Muscle of leg (tissue), 11 donors: ENCODE results near the gene ZNF835. TPM values are rescaled to one million over a fixed set of nuclear protein-coding genes. Genes with fewer than 3 reads are reported as not detected.

Experiments used
- DNase-seq: peaks from one replicate; pipeline ENCODE4 v3.0.0; 2013
- H3K27ac ChIP-seq: one replicate; pipeline ENCODE4 v1.5.1; 2013; ENCODE audit warnings: mild to moderate bottlenecking, low read length, control low read depth
- H3K27me3 ChIP-seq: one replicate; pipeline ENCODE4 v1.6.1; 2013; ENCODE audit warnings: low read length; ENCODE audit not compliant: control insufficient read depth, insufficient read depth
- H3K36me3 ChIP-seq: one replicate; pipeline ENCODE4 v1.6.1; 2013; ENCODE audit warnings: low read length; ENCODE audit not compliant: control insufficient read depth, insufficient read depth
- H3K4me1 ChIP-seq: one replicate; pipeline ENCODE4 v1.6.1; 2013; ENCODE audit warnings: low read length; ENCODE audit not compliant: control insufficient read depth, insufficient read depth
- H3K4me3 ChIP-seq: one replicate; pipeline ENCODE4 v1.5.1; 2013; ENCODE audit warnings: low read length, control low read depth
- H3K9me3 ChIP-seq: replicated peaks from 2 replicates; pipeline ENCODE4 v1.6.1; 2013; ENCODE audit warnings: low read depth, low read length; ENCODE audit not compliant: control insufficient read depth
- WGBS: methylation state at CpG from one replicate; pipeline ENCODE4 v1.1.5; 2013; ENCODE audit warnings: missing lambda C conversion rate; ENCODE audit not compliant: insufficient coverage; 5-methylcytosine and 5-hydroxymethylcytosine counted together
- polyA plus RNA-seq, 8 donors: library from polyadenylated mRNA; unstranded; fragments of 120-200 nt; gene quantifications; one replicate each; pipeline versions ENCODE4 v1.2.1 to v1.2.3, GENCODE V29; 2013; ENCODE audit warnings: inconsistent platforms in 1 of 8, low replicate concordance in 1 of 8; ENCODE audit not compliant: insufficient read length in 8 of 8, insufficient read depth in 1 of 8
- total RNA-seq: library from RNA; stranded (reverse); fragments of 120-200 nt; gene quantifications from one replicate; pipeline ENCODE4 v1.2.4, GENCODE V29; 2013

Gene ZNF835
- total and polyA plus RNA-seq, 9 donors, result 1.7 to 4.1 (median 3.6) TPM

DNA sequence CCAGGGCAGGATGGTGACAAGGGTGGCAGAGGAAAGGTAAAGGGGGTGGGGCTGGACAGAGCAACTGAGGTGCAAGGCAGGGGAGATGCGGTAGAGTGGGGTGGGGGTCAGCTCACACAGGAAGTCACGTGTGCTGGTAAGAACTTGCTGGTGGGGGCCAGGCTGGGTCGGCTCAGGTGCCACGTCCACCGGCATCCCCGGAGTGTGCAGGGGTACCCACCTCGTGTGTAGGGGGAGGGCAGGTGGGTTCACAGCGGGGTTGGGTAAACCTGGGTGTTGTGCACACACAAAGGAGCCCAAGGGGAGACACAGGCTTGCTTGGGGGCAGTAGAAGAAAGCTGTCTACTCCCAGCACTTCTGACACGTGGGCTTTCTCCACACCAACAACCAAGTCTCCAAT, 2.9 kb downstream of the ZNF835 start:
- H3K4me1 ChIP-seq, result peaks cover 11% of the 10 kb centered on the region
- DNase-seq, result no peak
- 98% methylated on average over 7 of the region's 9 CpGs for WGBS
- peaks cover 11% of the 10 kb centered on the region for H3K36me3 ChIP-seq
- H3K27ac ChIP-seq, result no peak overlapping the region
- no peak overlapping the region for H3K4me3 ChIP-seq
- no peaks in the 10 kb centered on the region for H3K27me3 ChIP-seq
- no peaks in the 10 kb centered on the region for H3K9me3 ChIP-seq

DNA sequence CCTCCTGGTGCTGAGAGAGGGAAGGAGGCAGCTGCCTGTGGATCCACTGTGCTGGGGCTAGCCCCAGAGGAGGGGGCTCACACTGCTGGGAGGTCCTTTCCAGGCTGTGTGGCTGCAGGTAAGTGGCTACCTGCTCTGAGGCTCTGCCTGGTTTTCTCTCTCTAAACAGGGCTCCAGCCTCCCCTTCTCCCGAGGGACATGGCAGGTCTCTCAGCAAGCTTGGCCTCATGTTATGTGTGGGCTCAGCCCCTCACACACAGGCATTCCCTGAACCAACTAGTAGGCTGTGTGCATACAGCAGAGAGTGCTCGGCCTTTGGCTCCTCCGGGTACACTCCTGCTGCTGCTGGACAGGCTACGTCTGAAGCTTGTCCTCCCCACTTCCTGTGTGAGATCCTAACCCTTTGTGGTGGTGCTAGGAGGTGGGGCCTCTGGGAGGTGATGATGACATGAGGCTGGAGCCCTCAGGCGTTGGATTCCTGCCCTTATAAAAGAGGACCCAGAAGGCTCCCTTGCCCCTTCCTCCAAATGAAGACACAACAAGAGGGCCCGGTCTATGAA, 4.2 kb downstream of the ZNF835 start:
- no peak overlapping the region for H3K27ac ChIP-seq
- H3K4me1 ChIP-seq, result peaks cover 11% of the 10 kb centered on the region
- no peak for DNase-seq
- no peak overlapping the region for H3K4me3 ChIP-seq
- no peaks in the 10 kb centered on the region for H3K27me3 ChIP-seq
- H3K36me3 ChIP-seq, result peaks cover 19% of the 10 kb centered on the region
- no peaks in the 10 kb centered on the region for H3K9me3 ChIP-seq
- WGBS, result 52% methylated on average over 2 of the region's 6 CpGs

DNA sequence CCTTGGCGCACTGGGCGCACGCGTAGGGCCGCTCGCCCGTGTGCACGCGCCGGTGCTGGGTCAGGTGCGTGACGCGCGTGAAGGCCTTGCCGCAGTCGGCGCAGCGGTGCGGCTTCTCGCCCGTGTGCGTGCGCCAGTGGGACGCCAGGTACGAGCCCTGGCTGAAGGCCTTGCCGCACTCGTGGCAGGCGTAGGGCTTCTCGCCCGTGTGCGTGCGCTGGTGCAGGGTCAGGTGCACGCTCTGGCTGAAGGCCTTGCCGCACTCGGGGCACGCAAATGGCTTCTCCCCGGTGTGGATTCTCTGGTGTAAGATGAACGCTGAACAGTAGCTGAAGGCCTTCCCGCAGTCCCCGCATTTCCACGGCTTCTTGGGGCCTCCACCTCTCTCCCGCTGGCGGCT, 7.0 kb downstream of the ZNF835 start:
- no peaks in the 10 kb centered on the region for H3K4me1 ChIP-seq
- H3K36me3 ChIP-seq, result peaks cover 24% of the 10 kb centered on the region
- DNase-seq, result no peak
- 75% methylated on average over 43 of the region's 43 CpGs for WGBS
- H3K27ac ChIP-seq, result no peak overlapping the region
- peaks cover 7% of the 10 kb centered on the region for H3K9me3 ChIP-seq
- H3K4me3 ChIP-seq, result no peak overlapping the region
- no peaks in the 10 kb centered on the region for H3K27me3 ChIP-seq

DNA sequence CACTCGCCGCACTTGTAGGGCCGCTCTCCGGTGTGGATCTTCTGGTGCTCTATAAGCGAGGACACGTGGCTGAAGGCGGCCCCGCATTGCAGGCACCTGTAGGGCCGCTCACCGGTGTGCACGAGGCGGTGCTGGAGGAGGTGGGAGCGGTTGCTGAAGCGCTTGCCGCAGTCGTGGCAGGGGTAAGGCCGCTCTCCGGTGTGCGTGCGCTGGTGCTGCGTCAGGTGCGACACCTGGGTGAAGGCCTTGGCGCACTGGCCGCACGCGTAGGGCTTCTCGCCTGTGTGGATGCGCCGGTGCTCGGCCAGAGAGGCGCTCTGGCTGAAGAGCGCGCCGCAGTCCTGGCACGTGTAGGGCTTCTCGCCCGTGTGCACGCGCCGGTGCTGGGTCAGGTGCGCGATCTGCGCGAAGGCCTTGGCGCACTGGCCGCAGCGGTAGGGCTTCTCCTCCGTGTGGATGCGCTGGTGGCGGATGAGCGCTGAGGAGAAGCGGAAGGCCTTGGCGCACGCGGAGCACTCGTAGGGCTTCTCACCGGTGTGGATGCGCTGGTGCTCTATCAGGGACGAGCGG, 7.5 kb downstream of the ZNF835 start:
- no peak overlapping the region for H3K27ac ChIP-seq
- H3K4me1 ChIP-seq, result no peaks in the 10 kb centered on the region
- no peaks in the 10 kb centered on the region for H3K27me3 ChIP-seq
- DNase-seq, result no peak
- peaks cover 24% of the 10 kb centered on the region for H3K36me3 ChIP-seq
- WGBS, result 74% methylated on average over 60 of the region's 60 CpGs
- H3K4me3 ChIP-seq, result no peak overlapping the region
- H3K9me3 ChIP-seq, result peaks cover 7% of the 10 kb centered on the region

DNA sequence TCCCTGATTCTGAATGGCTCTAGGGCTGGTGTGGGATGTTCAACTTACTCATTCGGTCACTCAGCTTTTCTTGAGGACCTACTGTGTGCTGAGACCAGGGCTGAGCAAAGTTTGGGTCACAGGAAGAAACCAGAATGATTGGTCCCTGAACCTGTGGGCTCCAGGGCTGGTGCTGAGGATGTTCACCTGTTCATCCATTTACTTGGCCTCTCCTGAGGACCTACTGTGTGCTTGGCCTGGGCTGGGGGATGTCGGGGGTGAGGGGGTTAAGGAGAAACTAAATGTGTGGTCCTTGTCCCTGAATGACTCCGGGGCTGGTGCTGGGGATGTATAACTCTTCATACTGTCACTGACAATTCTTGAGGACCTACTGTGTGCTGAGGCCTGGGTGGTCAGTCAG, 10.3 kb downstream of the ZNF835 start:
- Histone ChIP-seq H3K4me3 (no peak overlapping the region), H3K9me3 (peaks cover 7% of the 10 kb centered on the region), H3K36me3 (peaks cover 24% of the 10 kb centered on the region), H3K27me3 (no peaks in the 10 kb centered on the region), H3K4me1 (no peaks in the 10 kb centered on the region), H3K27ac (no peak overlapping the region)
- no peak for DNase-seq
- 92% methylated on average over 2 of the region's 3 CpGs for WGBS

DNA sequence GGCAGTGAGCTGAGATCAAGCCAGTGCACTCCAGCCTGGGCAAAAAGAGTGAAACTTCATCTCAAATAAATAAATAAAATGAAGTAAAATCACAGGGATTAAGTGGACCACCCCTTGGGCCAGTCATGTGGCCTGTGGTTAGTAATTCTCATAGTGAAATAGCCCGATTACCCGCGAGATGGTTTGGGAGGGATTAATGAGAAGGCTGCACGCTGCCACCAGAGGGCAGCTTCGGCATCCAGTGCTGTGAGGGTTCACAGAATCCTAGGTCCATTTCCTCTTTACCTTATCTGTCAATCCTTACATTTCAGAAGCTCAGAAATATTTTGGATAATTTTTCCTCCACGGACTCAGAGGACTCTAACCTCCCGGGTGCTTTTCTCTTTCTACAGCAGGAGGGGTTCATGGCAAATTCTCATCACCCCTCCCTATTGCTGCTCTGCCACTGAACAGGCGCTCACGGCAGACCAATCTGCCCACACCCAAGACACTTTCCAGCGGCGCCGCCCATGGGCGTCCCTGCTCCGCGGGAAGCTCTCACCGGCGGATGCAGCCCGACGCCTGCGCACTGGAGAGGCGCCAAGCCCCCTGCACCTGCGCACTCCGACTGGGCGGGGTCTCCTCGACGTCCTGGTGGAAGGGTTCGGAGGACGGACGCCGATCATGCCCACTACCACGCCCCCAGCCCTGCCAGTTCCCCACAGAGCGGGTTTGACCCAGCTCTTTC, 11.0 kb downstream of the ZNF835 start:
- Histone ChIP-seq H3K4me3 (no peak overlapping the region), H3K9me3 (peaks cover 7% of the 10 kb centered on the region), H3K4me1 (no peaks in the 10 kb centered on the region), H3K27me3 (no peaks in the 10 kb centered on the region), H3K27ac (no peak overlapping the region), H3K36me3 (peaks cover 24% of the 10 kb centered on the region)
- DNase-seq, result no peak
- 21% methylated on average over 24 of the region's 32 CpGs for WGBS

DNA sequence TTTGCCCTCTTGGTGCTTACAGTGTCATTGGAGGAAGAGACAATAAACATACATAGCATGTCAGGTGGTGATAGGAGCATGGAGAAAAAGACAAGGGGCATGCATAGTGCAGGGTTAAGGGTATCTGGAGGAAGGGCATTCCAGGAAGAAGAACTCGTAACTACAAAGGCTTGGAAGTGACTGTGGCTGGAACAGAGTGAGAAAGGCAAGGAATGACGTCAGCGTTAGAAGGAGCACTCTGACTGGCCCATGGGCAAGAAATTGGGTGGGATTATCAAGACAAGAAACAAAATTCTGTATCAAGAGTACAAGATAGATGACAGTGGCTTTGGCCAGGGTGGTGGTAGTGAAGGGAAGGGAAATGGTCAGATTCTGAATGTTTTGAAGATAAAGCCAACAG, 17.4 kb downstream of the ZNF835 start:
- Histone ChIP-seq H3K36me3 (no peaks in the 10 kb centered on the region), H3K4me1 (no peaks in the 10 kb centered on the region), H3K27me3 (no peaks in the 10 kb centered on the region), H3K4me3 (no peak overlapping the region), H3K27ac (no peak overlapping the region), H3K9me3 (no peaks in the 10 kb centered on the region)
- DNase-seq, result no peak
- 57% methylated on average over 3 of the region's 3 CpGs for WGBS

DNA sequence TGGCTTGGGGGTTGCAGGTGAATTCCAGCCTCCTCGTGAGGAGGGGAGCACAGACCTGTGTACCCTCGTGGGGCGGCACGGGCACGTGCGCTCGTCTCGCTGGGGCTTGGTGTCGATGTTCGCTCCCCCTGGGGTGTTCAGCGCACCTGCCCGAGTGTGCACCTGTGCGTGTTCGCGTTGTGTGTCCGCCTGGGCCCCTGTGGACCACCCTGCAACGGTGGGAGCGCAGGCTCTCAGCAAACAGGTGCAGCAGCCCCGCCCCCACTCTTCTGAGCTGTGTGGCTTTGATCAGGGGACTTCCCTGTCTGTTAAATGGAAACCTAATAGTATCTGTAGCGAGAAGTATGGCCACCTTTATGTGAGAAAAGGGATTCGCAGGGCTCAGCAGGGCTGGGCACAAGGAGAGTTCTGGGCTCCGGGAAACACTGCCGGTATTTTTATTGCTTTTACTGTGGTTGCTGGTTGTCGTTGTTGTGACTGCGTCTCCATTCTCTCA, 28.0 kb downstream of the ZNF835 start:
- H3K27me3 ChIP-seq, result peaks cover 23% of the 10 kb centered on the region
- H3K9me3 ChIP-seq, result no peaks in the 10 kb centered on the region

DNA sequence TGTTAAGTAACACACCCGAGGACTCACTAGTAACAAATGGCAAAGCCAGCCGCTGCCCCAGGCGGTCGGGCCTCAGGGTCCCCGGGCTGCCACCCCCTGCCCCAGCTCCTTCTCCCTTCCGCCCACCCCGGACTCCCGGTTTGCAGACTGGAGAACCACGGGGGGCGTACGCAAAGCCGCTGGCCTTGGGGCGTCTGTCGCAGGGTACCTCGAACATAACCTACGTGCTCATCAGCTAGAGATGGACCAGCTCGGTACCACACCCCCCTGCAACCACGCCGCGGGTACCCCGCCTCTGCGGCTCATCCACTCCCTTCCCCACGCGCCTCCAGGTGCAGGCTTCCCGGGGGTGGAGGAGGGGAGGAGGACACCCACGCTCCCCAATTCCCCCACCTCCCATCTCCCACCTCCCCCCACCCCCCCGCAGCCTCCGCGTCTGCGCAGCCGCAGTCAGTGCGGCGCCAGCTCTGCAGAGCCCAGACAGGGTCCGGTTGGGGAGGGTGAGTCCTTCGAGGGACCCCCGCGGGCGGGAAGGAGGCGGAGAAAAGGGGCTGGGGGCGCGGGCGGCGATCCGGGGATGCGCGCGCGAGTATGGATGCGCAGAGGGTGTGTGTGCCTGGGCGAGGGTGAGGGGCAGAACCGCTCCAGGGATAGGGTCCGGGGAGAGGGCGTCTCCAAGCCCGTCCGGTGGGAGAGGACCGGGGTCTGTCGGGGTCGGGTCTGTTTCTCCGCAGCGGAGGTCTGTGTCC, 28.7 kb downstream of the ZNF835 start, which contains the start of gene SMIM17:
TSS of gene SMIM17 (plus strand) at position 449 of the 749 bp plus-strand sequence. CDS start 2,509 bp downstream, outside the sequence.
- Histone ChIP-seq H3K36me3 (no peaks in the 10 kb centered on the region), H3K27ac (no peak within 1 kb of the TSS), H3K4me1 (no peaks in the 10 kb centered on the region), H3K9me3 (no peaks in the 10 kb centered on the region), H3K27me3 (peaks cover 23% of the 10 kb centered on the region), H3K4me3 (no peak within 1 kb of the TSS)
- 8% methylated on average over 45 of the region's 60 CpGs for WGBS
- DNase-seq, result no peak

More for the DNA sequence above, 28.0 kb downstream of the ZNF835 start:
- no peak for DNase-seq
- Histone ChIP-seq H3K4me1 (no peaks in the 10 kb centered on the region), H3K4me3 (no peak overlapping the region), H3K27ac (no peak overlapping the region), H3K36me3 (no peaks in the 10 kb centered on the region)
- WGBS, result 5% methylated on average over 22 of the region's 25 CpGs

DNA sequence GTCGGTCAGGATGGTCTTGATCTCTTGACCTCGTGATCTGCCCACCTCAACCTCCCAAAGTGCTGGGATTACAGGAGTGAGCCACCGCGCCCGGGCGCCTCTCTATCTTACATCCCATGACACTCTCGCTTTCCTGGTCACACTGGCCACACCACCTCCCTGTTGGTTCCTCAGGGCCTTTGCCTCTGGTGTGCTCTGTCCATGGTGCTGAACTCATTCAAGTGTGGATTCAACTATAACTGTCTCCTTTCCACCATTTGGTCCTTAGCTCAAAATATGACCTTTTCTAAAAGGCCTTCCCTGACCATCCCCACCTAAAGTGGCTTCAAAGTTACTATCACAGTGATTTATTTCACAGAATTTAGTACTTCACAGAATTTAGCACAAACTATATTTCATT, 32.3 kb downstream of the ZNF835 start:
- H3K27me3 ChIP-seq, result peaks cover 21% of the 10 kb centered on the region
- 36% methylated on average over 7 of the region's 7 CpGs for WGBS
- H3K4me3 ChIP-seq, result no peak overlapping the region
- peak; percentile 25 for DNase-seq
- no peaks in the 10 kb centered on the region for H3K4me1 ChIP-seq
- no peaks in the 10 kb centered on the region for H3K36me3 ChIP-seq
- peaks cover under 1% of the 10 kb centered on the region for H3K9me3 ChIP-seq
- H3K27ac ChIP-seq, result no peak overlapping the region
